ENCODE data around the gene PREPL.
"Not testable (repeated sequence)": the region's sequence is repeated elsewhere in the genome, so short reads cannot be mapped to it uniquely, and the experiment has no call there.

The PREPL gene

GRCh38 chr2:44321360-44321759, 39.9 kb downstream of the PREPL start:
- no peak overlapping the region for H3K4me3 ChIP-seq (ENCODE audit: extremely low read depth, insufficient read depth, low read length, poor library complexity, severe bottlenecking)
- H3K36me3 ChIP-seq (ENCODE audit: control insufficient read depth, insufficient read depth, low read length): peaks cover 35% of the 10 kb centered on the region
- H3K4me1 ChIP-seq (ENCODE audit: control insufficient read depth, insufficient read depth, low read length, poor library complexity, severe bottlenecking): no peaks in the 10 kb centered on the region
- WGBS, 2 experiments (ENCODE audit: insufficient coverage in 2 of 2): 94 to 100% methylated on average over 2 to 3 of the region's 5 CpGs
- H3K27ac ChIP-seq (ENCODE audit: low read depth, low read length, severe bottlenecking): no peak overlapping the region
- H3K9me3 ChIP-seq (ENCODE audit: control insufficient read depth, low read length): no peaks in the 10 kb centered on the region

DNA sequence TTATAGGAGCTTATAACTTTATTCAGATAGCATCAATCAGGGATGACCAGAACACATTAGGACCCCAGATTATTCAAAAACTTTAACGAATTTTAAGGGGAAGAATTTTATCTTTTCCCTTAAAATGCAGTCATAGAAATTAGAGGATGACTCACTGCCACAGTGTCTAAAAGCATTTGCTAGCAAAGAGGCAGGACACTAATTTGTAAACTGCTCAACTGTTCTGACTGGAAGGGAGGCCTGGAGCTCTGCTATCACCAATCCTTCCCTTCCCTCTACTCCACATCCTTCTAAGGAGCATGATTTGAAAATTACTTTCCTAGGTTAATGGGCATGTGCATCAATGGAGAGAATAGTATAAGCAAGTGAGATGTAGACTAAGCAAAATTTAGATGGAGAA, 40.5 kb downstream of the PREPL start:
- Histone ChIP-seq H3K9me3 (ENCODE audit: control insufficient read depth, low read length) (no peaks in the 10 kb centered on the region), H3K36me3 (ENCODE audit: control insufficient read depth, insufficient read depth, low read length) (peaks cover 32% of the 10 kb centered on the region), H3K4me1 (ENCODE audit: control insufficient read depth, insufficient read depth, low read length, poor library complexity, severe bottlenecking) (no peaks in the 10 kb centered on the region), H3K4me3 (ENCODE audit: extremely low read depth, insufficient read depth, low read length, poor library complexity, severe bottlenecking) (no peak overlapping the region), H3K27ac (ENCODE audit: low read depth, low read length, severe bottlenecking) (no peak overlapping the region)
- 80% methylated on average over 1 of the region's 1 CpG; no CpG with 5 or more reads in 1 of the 2 experiments for WGBS, 2 experiments (ENCODE audit: insufficient coverage in 2 of 2)

GRCh38 chr2:44315945-44316344, 45.3 kb downstream of the PREPL start:
- Histone ChIP-seq H3K9me3 (ENCODE audit: control insufficient read depth, low read length) (peaks cover 3% of the 10 kb centered on the region), H3K4me1 (ENCODE audit: control insufficient read depth, insufficient read depth, low read length, poor library complexity, severe bottlenecking) (no peaks in the 10 kb centered on the region), H3K36me3 (ENCODE audit: control insufficient read depth, insufficient read depth, low read length) (peaks cover 30% of the 10 kb centered on the region), H3K4me3 (ENCODE audit: extremely low read depth, insufficient read depth, low read length, poor library complexity, severe bottlenecking) (no peak overlapping the region), H3K27ac (ENCODE audit: low read depth, low read length, severe bottlenecking) (no peak overlapping the region)

DNA sequence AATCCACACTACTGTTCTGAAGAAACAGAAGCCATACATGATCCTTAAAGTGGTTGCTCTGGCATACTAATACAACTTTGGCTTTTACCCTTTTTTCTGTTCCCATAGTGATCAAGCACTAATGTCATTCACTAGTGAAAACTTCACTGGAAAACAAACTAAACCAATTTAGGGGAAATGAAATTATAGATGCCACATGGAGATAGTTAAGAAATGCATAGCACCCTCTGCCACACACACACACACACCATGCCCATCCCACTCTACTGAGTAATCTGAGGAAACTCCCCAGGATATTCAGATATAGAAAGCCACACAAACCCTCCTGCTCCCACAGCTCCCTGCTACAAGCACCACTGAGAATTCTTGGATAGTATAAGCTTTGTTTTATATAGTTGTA, 46.9 kb downstream of the PREPL start:
- Histone ChIP-seq H3K4me1 (ENCODE audit: control insufficient read depth, insufficient read depth, low read length, poor library complexity, severe bottlenecking) (no peaks in the 10 kb centered on the region), H3K27ac (ENCODE audit: low read depth, low read length, severe bottlenecking) (no peak overlapping the region), H3K36me3 (ENCODE audit: control insufficient read depth, insufficient read depth, low read length) (peaks cover 26% of the 10 kb centered on the region), H3K4me3 (ENCODE audit: extremely low read depth, insufficient read depth, low read length, poor library complexity, severe bottlenecking) (no peak overlapping the region), H3K9me3 (ENCODE audit: control insufficient read depth, low read length) (peaks cover 14% of the 10 kb centered on the region)

DNA sequence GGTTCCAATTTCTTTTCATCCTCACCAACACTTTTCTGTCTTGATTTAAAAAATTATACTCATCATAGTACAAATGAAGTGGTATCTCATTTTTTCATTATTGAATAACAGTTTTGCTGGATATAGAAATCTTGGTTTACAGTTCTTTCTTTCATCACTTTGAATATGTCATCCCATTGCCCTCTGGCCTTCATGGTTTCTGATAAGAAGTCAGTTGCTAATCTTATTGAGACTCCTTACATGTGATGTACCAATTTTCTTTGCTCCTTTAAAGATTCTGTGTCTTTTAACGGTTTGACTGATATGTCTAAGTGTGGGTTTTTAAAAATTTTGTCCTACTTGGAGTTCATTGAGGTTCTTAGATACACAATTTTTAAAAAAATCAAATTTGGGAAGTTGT, 51.0 kb downstream of the PREPL start:
- H3K9me3 ChIP-seq (ENCODE audit: control insufficient read depth, low read length): peaks cover 21% of the 10 kb centered on the region
- peaks cover 22% of the 10 kb centered on the region for H3K36me3 ChIP-seq (ENCODE audit: control insufficient read depth, insufficient read depth, low read length)
- H3K27ac ChIP-seq (ENCODE audit: low read depth, low read length, severe bottlenecking): no peak overlapping the region
- WGBS, 2 experiments (ENCODE audit: insufficient coverage in 2 of 2): no CpG with 5 or more reads among the region's 1 CpG
- H3K4me1 ChIP-seq (ENCODE audit: control insufficient read depth, insufficient read depth, low read length, poor library complexity, severe bottlenecking): no peaks in the 10 kb centered on the region
- no peak overlapping the region for H3K4me3 ChIP-seq (ENCODE audit: extremely low read depth, insufficient read depth, low read length, poor library complexity, severe bottlenecking)

GRCh38 chr2:44305882-44306281, 55.4 kb downstream of the PREPL start:
- Histone ChIP-seq H3K9me3 (ENCODE audit: control insufficient read depth, low read length) (peaks cover 18% of the 10 kb centered on the region), H3K36me3 (ENCODE audit: control insufficient read depth, insufficient read depth, low read length) (no peaks in the 10 kb centered on the region), H3K4me1 (ENCODE audit: control insufficient read depth, insufficient read depth, low read length, poor library complexity, severe bottlenecking) (no peaks in the 10 kb centered on the region), H3K4me3 (ENCODE audit: extremely low read depth, insufficient read depth, low read length, poor library complexity, severe bottlenecking) (no peak overlapping the region), H3K27ac (ENCODE audit: low read depth, low read length, severe bottlenecking) (no peak overlapping the region)
- WGBS, 2 experiments (ENCODE audit: insufficient coverage in 2 of 2): 89% methylated on average over 3 of the region's 7 CpGs; no CpG with 5 or more reads in 1 of the 2 experiments

DNA sequence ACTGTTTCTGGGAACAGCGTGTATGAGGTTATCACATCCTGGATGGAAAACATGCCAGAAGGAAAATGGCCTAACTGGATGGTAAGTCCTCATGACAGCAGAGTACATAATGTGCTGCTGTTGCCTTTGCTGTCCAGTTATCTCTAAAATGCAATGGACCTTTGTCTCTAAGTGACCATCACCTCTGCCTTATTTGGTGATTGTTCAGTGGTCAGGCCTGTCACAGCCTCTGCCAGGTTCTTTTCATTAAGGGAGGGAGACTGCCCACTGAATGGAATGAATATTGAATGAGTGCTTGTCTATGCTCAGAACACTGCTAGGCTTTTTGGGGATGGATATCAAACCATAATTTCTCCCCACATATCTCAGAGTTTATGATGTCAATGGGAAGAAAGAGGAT, 57.0 kb downstream of the PREPL start:
- H3K36me3 ChIP-seq (ENCODE audit: control insufficient read depth, insufficient read depth, low read length): no peaks in the 10 kb centered on the region
- H3K27ac ChIP-seq (ENCODE audit: low read depth, low read length, severe bottlenecking): no peak overlapping the region
- no peak overlapping the region for H3K4me3 ChIP-seq (ENCODE audit: extremely low read depth, insufficient read depth, low read length, poor library complexity, severe bottlenecking)
- WGBS, 2 experiments (ENCODE audit: insufficient coverage in 2 of 2): 80 to 90% methylated on average over 1 of the region's 1 CpG
- no peaks in the 10 kb centered on the region for H3K4me1 ChIP-seq (ENCODE audit: control insufficient read depth, insufficient read depth, low read length, poor library complexity, severe bottlenecking)
- H3K9me3 ChIP-seq (ENCODE audit: control insufficient read depth, low read length): peaks cover 6% of the 10 kb centered on the region

- not testable (repeated sequence) for H3K27ac ChIP-seq (ENCODE audit: low read depth, low read length, severe bottlenecking); H3K9me3 ChIP-seq (ENCODE audit: control insufficient read depth, low read length); H3K4me3 ChIP-seq (ENCODE audit: extremely low read depth, insufficient read depth, low read length, poor library complexity, severe bottlenecking); H3K36me3 ChIP-seq (ENCODE audit: control insufficient read depth, insufficient read depth, low read length); H3K4me1 ChIP-seq (ENCODE audit: control insufficient read depth, insufficient read depth, low read length, poor library complexity, severe bottlenecking)
- whole genome bisulfite sequencing, 2 experiments (ENCODE audit: insufficient coverage in 2 of 2): 89 to 100% methylated on average over 1 of the region's 3 CpGs
These were observed 57.5 kb downstream of the PREPL start for GRCh38 chr2:44303766-44304165.

DNA sequence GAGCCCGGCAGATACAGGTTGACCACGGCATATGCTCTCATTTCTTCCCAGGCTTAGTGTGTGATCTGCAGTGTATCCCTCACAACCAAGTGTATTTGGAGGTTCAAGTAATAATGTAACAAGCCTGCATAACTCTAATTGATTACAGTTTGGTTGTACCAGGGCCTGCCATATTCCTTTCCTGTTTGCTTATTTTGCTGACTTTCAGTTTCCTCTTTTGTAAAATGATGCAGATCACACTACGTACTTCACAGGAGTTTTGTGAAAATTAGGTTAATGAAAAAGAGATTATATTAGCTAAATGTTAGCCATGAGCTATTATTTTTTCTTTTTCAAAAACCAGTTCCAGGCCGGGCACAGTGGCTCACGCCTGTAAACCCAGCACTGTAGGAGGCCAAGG, 60.2 kb downstream of the PREPL start:
- Histone ChIP-seq H3K4me3 (ENCODE audit: extremely low read depth, insufficient read depth, low read length, poor library complexity, severe bottlenecking) (no peak overlapping the region), H3K27ac (ENCODE audit: low read depth, low read length, severe bottlenecking) (no peak overlapping the region), H3K36me3 (ENCODE audit: control insufficient read depth, insufficient read depth, low read length) (no peaks in the 10 kb centered on the region), H3K4me1 (ENCODE audit: control insufficient read depth, insufficient read depth, low read length, poor library complexity, severe bottlenecking) (no peaks in the 10 kb centered on the region), H3K9me3 (ENCODE audit: control insufficient read depth, low read length) (no peaks in the 10 kb centered on the region)
- 80 to 100% methylated on average over 1 to 3 of the region's 5 CpGs for WGBS, 2 experiments (ENCODE audit: insufficient coverage in 2 of 2)

- Histone ChIP-seq H3K36me3 (ENCODE audit: control insufficient read depth, insufficient read depth, low read length) (no peaks in the 10 kb centered on the region), H3K4me3 (ENCODE audit: extremely low read depth, insufficient read depth, low read length, poor library complexity, severe bottlenecking) (no peak overlapping the region), H3K27ac (ENCODE audit: low read depth, low read length, severe bottlenecking) (no peak overlapping the region), H3K4me1 (ENCODE audit: control insufficient read depth, insufficient read depth, low read length, poor library complexity, severe bottlenecking) (no peaks in the 10 kb centered on the region), H3K9me3 (ENCODE audit: control insufficient read depth, low read length) (no peaks in the 10 kb centered on the region)
- 88 to 90% methylated on average over 4 of the region's 4 CpGs for WGBS, 2 experiments (ENCODE audit: insufficient coverage in 2 of 2)
These were observed 61.7 kb downstream of the PREPL start for GRCh38 chr2:44299635-44300034.

- WGBS, 2 experiments (ENCODE audit: insufficient coverage in 2 of 2): 86 to 100% methylated on average over 1 to 2 of the region's 2 CpGs
- Histone ChIP-seq H3K9me3 (ENCODE audit: control insufficient read depth, low read length) (no peaks in the 10 kb centered on the region), H3K4me1 (ENCODE audit: control insufficient read depth, insufficient read depth, low read length, poor library complexity, severe bottlenecking) (no peaks in the 10 kb centered on the region), H3K4me3 (ENCODE audit: extremely low read depth, insufficient read depth, low read length, poor library complexity, severe bottlenecking) (no peak overlapping the region), H3K27ac (ENCODE audit: low read depth, low read length, severe bottlenecking) (no peak overlapping the region), H3K36me3 (ENCODE audit: control insufficient read depth, insufficient read depth, low read length) (no peaks in the 10 kb centered on the region)
These were observed 63.9 kb downstream of the PREPL start for GRCh38 chr2:44297431-44297830.

DNA sequence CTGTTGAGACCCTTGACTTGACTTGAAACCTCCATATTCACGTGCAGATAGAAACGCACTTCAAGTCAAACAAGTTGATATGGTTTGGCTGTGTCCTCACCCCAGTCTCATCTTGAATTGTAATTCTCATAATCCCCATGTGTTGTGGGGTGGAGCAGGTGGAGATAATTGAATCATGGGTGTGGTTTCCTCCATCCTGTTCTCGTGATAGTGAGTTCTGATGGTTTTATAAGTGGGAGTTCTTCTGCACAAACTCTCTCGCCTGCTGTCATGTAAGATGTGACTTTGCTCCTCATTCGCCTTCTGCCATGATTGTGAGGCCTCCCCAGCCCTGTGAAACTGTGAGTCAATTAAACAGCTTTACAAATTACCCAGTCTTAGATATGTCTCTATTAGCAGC, 64.6 kb downstream of the PREPL start:
- no peak overlapping the region for H3K27ac ChIP-seq (ENCODE audit: low read depth, low read length, severe bottlenecking)
- H3K36me3 ChIP-seq (ENCODE audit: control insufficient read depth, insufficient read depth, low read length): no peaks in the 10 kb centered on the region
- H3K4me3 ChIP-seq (ENCODE audit: extremely low read depth, insufficient read depth, low read length, poor library complexity, severe bottlenecking): no peak overlapping the region
- WGBS, 2 experiments (ENCODE audit: insufficient coverage in 2 of 2): 72 to 86% methylated on average over 4 to 5 of the region's 5 CpGs
- H3K9me3 ChIP-seq (ENCODE audit: control insufficient read depth, low read length): no peaks in the 10 kb centered on the region
- peaks cover 6% of the 10 kb centered on the region for H3K4me1 ChIP-seq (ENCODE audit: control insufficient read depth, insufficient read depth, low read length, poor library complexity, severe bottlenecking)
